ENCODE results near the gene NLK. TPM values are rescaled to one million over a fixed set of nuclear protein-coding genes. Genes with fewer than 3 reads are reported as not detected.
"Not testable (repeated sequence)": the region's sequence is repeated elsewhere in the genome, so short reads cannot be mapped to it uniquely, and the experiment has no call there.

NLK gene
- total RNA-seq, 1 experiment from 2014 or later = 31.8 TPM

- H4K91ac ChIP-seq (ENCODE audit: insufficient read length, low read depth, low read length); H4K20me1 ChIP-seq (ENCODE audit: control insufficient read depth, insufficient read depth, insufficient read length); H3K36me3 Mint-ChIP-seq (ENCODE audit: insufficient read depth in 1 of 3, low read depth in 3 of 3); H2AK5ac ChIP-seq (ENCODE audit: insufficient read length, low read length); H3K4me1 ChIP-seq (ENCODE audit: insufficient read depth, low read length); H3K79me2 ChIP-seq (ENCODE audit: insufficient read depth, low read length); H3K9me3 ChIP-seq (ENCODE audit: control insufficient read depth, low read depth, low read length); H2BK15ac ChIP-seq (ENCODE audit: low read depth, low read length); H2BK5ac ChIP-seq (ENCODE audit: insufficient read length, low read length); H4K8ac ChIP-seq (replicated peaks; ENCODE audit: insufficient read length, low read depth, low read length); H3T11ph ChIP-seq (ENCODE audit: low read length); H4K5ac ChIP-seq (ENCODE audit: insufficient read length, low read depth, low read length); H3K27ac ChIP-seq (ENCODE audit: insufficient read length, low read depth, low read length); H3K9me3 Mint-ChIP-seq; H2BK20ac ChIP-seq (ENCODE audit: low read depth, low read length, poor library complexity, severe bottlenecking); H3K4me2 ChIP-seq (ENCODE audit: insufficient read depth, insufficient read length, low read length); H2BK12ac ChIP-seq (ENCODE audit: insufficient read length, low read depth, low read length); H3K23me2 ChIP-seq (ENCODE audit: insufficient read length, low read depth, low read length, poor library complexity, severe bottlenecking); H3K14ac ChIP-seq (ENCODE audit: insufficient read depth, low read length); H3K27me3 ChIP-seq (ENCODE audit: insufficient read depth, low read length); H3K18ac ChIP-seq (ENCODE audit: insufficient read length, low read depth, low read length); H3K79me1 ChIP-seq (ENCODE audit: insufficient read depth, low read depth, low read length, poor library complexity, severe bottlenecking); H2AFZ ChIP-seq (ENCODE audit: low read length); H2BK120ac ChIP-seq (ENCODE audit: low read depth, low read length, poor library complexity, severe bottlenecking); H3K23ac ChIP-seq (ENCODE audit: insufficient read length, low read depth, low read length); H3K56ac ChIP-seq (ENCODE audit: insufficient read length, low read depth, low read length); H3K4ac ChIP-seq (ENCODE audit: low read depth, low read length); DNase-seq; H3K4me3 Mint-ChIP-seq; H3K9ac ChIP-seq (ENCODE audit: extremely low read depth, insufficient read length, low read length); H3K27me3 Mint-ChIP-seq (ENCODE audit: low read depth): not testable (repeated sequence)
- Mint-ChIP-seq H3K27ac (peak overlapping the region in 1 of 3 experiments; percentile 1; a peak in 1 of 7 replicates), H3K4me1 (peaks cover 43 to 47% of the 10 kb centered on the region in 2 experiments)
- TF ChIP-seq, protein P1, sequence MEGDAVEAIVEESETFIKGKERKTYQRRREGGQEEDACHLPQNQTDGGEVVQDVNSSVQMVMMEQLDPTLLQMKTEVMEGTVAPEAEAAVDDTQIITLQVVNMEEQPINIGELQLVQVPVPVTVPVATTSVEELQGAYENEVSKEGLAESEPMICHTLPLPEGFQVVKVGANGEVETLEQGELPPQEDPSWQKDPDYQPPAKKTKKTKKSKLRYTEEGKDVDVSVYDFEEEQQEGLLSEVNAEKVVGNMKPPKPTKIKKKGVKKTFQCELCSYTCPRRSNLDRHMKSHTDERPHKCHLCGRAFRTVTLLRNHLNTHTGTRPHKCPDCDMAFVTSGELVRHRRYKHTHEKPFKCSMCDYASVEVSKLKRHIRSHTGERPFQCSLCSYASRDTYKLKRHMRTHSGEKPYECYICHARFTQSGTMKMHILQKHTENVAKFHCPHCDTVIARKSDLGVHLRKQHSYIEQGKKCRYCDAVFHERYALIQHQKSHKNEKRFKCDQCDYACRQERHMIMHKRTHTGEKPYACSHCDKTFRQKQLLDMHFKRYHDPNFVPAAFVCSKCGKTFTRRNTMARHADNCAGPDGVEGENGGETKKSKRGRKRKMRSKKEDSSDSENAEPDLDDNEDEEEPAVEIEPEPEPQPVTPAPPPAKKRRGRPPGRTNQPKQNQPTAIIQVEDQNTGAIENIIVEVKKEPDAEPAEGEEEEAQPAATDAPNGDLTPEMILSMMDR (conservative IDR thresholded peaks at IDR 0.05) = peak; percentile 15; the same call in 1 of the 3 replicates
- no CpG with 5 or more reads among the region's 12 CpGs for WGBS (ENCODE audit: extremely low coverage, insufficient read length, low lambda C conversion rate)
These were observed 192.7 kb downstream of the NLK start for GRCh38 chr17:28235066-28235700.

GRCh38 chr17:28236033-28236653, 193.7 kb downstream of the NLK start:
- H3K27me3 Mint-ChIP-seq (ENCODE audit: low read depth); H3K9ac ChIP-seq (ENCODE audit: extremely low read depth, insufficient read length, low read length); H3T11ph ChIP-seq (ENCODE audit: low read length); H2BK120ac ChIP-seq (ENCODE audit: low read depth, low read length, poor library complexity, severe bottlenecking); H3K79me1 ChIP-seq (ENCODE audit: insufficient read depth, low read depth, low read length, poor library complexity, severe bottlenecking); H3K23ac ChIP-seq (ENCODE audit: insufficient read length, low read depth, low read length); H3K4me2 ChIP-seq (ENCODE audit: insufficient read depth, insufficient read length, low read length); H4K91ac ChIP-seq (ENCODE audit: insufficient read length, low read depth, low read length); H3K18ac ChIP-seq (ENCODE audit: insufficient read length, low read depth, low read length); H3K4me1 ChIP-seq (ENCODE audit: insufficient read depth, low read length); H3K27me3 ChIP-seq (ENCODE audit: insufficient read depth, low read length); H2BK12ac ChIP-seq (ENCODE audit: insufficient read length, low read depth, low read length); H2BK15ac ChIP-seq (ENCODE audit: low read depth, low read length); H3K4me3 Mint-ChIP-seq; H2AK5ac ChIP-seq (ENCODE audit: insufficient read length, low read length); H4K8ac ChIP-seq (replicated peaks; ENCODE audit: insufficient read length, low read depth, low read length); H4K20me1 ChIP-seq (ENCODE audit: control insufficient read depth, insufficient read depth, insufficient read length); H3K4ac ChIP-seq (ENCODE audit: low read depth, low read length); H3K79me2 ChIP-seq (ENCODE audit: insufficient read depth, low read length); H2BK5ac ChIP-seq (ENCODE audit: insufficient read length, low read length); H4K5ac ChIP-seq (ENCODE audit: insufficient read length, low read depth, low read length); H3K9me3 Mint-ChIP-seq; DNase-seq; H3K14ac ChIP-seq (ENCODE audit: insufficient read depth, low read length); H3K56ac ChIP-seq (ENCODE audit: insufficient read length, low read depth, low read length); H3K9me3 ChIP-seq (ENCODE audit: control insufficient read depth, low read depth, low read length); H3K23me2 ChIP-seq (ENCODE audit: insufficient read length, low read depth, low read length, poor library complexity, severe bottlenecking); H3K27ac Mint-ChIP-seq; H3K36me3 Mint-ChIP-seq (ENCODE audit: insufficient read depth in 1 of 3, low read depth in 3 of 3); H2AFZ ChIP-seq (ENCODE audit: low read length); H3K27ac ChIP-seq (ENCODE audit: insufficient read length, low read depth, low read length); H2BK20ac ChIP-seq (ENCODE audit: low read depth, low read length, poor library complexity, severe bottlenecking): not testable (repeated sequence)
- peaks cover 34 to 38% of the 10 kb centered on the region in 2 experiments for H3K4me1 Mint-ChIP-seq
- WGBS (ENCODE audit: extremely low coverage, insufficient read length, low lambda C conversion rate) = no CpG with 5 or more reads among the region's 13 CpGs

Data from H9 (cell line).